Nephron (organoid): ENCODE results near the gene UROD.
"Not testable (repeated sequence)": the region's sequence is repeated elsewhere in the genome, so short reads cannot be mapped to it uniquely, and the experiment has no call there.

Source experiments
- H3K27ac Mint-ChIP-seq, 3 experiments: 2 replicates each; pipeline ENCODE4 v1.8.0; 2020; ENCODE audit warnings: mixed read lengths in 3 of 3, mild to moderate bottlenecking in 2 of 3, moderate library complexity in 1 of 3
- H3K27me3 Mint-ChIP-seq: 2 replicates; pipeline ENCODE4 v1.8.0; 2021; ENCODE audit warnings: low read depth, mild to moderate bottlenecking, moderate library complexity, mixed read lengths
- H3K36me3 Mint-ChIP-seq: 2 replicates; pipeline ENCODE4 v1.8.0; 2020; ENCODE audit warnings: low read depth, mixed read lengths
- H3K4me1 Mint-ChIP-seq: 2 replicates; pipeline ENCODE4 v1.8.0; 2020; ENCODE audit warnings: mixed read lengths
- H3K4me3 Mint-ChIP-seq, 3 experiments: 2 replicates each; pipeline ENCODE4 v1.8.0; 2020; ENCODE audit warnings: mild to moderate bottlenecking in 3 of 3, mixed read lengths in 3 of 3, moderate library complexity in 2 of 3
- H3K9me3 Mint-ChIP-seq: 2 replicates; pipeline ENCODE4 v1.8.0; 2020; ENCODE audit warnings: mixed read lengths
- CTCF ChIP-seq, 3 experiments: fragments of 200-600 bp; sonication (generic); IDR thresholded peaks; one replicate each; pipeline ENCODE4 v1.5.0; 2021; ENCODE audit warnings: antibody characterized with exemption in 3 of 3; ENCODE audit not compliant: unreplicated experiment in 3 of 3

UROD gene

GRCh38 chr1:44976252-44976651 lies 35.8 kb upstream of the UROD start:
- Mint-ChIP-seq H3K36me3 (peaks cover 65% of the 10 kb centered on the region), H3K4me1 (no peaks in the 10 kb centered on the region), H3K27me3 (no peaks in the 10 kb centered on the region), H3K9me3 (peaks cover 14% of the 10 kb centered on the region), H3K4me3 (no peak overlapping the region), H3K27ac (no peak overlapping the region)
- TF ChIP-seq CTCF (IDR thresholded peaks at IDR 0.05; ENCODE audit: unreplicated experiment in 3 of 3), result no peak

DNA sequence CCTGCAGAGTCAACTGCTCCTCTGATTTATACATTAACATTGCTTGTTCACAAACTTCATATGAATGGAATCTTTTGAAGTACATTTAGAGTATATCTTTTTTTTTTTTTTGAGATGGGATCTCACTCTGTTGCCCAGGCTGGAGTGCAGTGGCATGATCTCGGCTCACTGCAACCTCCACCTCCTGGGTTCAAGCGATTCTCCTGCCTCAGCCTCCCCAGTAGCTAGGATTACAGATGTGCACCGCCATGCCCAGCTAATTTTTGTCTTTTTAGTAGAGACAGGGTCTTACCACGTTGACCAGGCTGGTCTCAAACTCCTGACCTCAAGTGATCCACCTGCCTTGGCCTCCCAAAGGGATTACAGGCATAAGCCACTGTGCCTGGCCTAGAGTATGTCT lies 34.7 kb upstream of the UROD start:
- Mint-ChIP-seq H3K9me3 (peaks cover 14% of the 10 kb centered on the region), H3K36me3 (peaks cover 59% of the 10 kb centered on the region)
- H3K4me1 Mint-ChIP-seq, H3K27ac Mint-ChIP-seq, H3K27me3 Mint-ChIP-seq, H3K4me3 Mint-ChIP-seq: not testable (repeated sequence)

DNA sequence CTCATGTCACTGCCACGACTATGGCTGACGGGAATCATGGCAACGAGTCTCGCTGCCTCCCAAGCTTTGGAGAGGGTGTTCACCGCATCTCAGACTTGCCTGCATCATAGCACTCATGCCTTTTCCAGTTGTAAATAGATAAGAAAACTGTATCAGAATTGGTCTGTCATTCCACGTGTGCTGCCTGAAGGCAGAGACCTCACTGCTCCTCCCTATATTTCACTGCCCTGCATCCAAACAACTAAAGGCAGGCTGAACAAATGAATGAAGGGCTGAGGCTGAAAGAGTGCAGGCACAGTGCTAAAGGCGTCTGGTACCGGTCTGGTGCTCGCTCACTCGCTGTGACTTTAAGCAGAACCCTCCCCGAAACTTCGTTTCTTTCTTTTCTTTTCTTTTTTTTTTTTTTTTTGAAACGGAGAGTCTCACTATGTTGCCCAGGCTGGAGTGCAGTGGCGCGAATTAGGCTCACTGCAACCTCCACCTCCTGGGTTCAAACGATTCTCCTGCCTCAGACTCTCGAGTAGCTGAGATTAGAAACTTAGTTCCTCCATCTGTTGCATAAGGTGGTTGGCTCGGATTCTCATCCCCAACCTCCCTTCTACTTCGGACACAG lies 26.2 kb upstream of the UROD start:
- Mint-ChIP-seq H3K27me3 (no peaks in the 10 kb centered on the region), H3K9me3 (no peaks in the 10 kb centered on the region), H3K4me3 (peak overlapping the region; percentile 95 to 99 (median 96)), H3K27ac (peak overlapping the region; percentile 62 to 81 (median 79)), H3K36me3 (peaks cover 4% of the 10 kb centered on the region), H3K4me1 (peaks cover 14% of the 10 kb centered on the region)
- TF ChIP-seq CTCF (IDR thresholded peaks at IDR 0.05; ENCODE audit: unreplicated experiment in 3 of 3), result no peak

DNA sequence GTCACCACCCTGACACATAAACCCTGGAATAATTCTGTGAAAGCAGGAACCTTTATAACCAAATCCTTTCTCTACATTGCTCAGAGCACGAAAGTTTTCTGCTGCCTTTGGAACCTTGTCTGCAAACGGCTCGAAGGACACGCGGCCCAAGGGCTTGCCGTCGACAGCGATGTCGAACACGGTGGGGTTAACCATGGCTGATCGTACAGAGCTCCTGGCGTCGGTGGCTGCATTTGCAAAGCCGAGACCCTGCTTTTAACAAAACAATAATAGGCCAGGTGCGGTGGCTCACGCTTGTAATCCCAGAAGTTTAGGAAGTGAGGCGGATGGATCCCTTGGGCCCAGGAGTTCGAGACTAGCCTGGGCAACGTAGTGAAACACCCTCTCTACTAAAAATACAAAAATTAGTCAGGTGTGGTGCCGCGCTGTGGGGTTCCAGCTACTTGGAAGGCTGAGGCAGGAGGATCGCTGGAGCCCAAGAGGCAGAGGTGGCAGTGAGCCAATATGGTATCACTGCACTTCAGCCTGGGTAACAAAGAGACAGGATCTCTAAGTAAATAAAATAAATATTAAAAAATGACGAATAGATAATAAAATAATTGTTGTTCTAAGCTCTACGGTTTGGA lies 23.4 kb upstream of the UROD start:
- H3K27ac Mint-ChIP-seq, result no peak overlapping the region
- H3K9me3 Mint-ChIP-seq, result no peaks in the 10 kb centered on the region
- H3K36me3 Mint-ChIP-seq, result no peaks in the 10 kb centered on the region
- H3K27me3 Mint-ChIP-seq, result peaks cover 3% of the 10 kb centered on the region
- TF ChIP-seq CTCF (IDR thresholded peaks at IDR 0.05; ENCODE audit: unreplicated experiment in 3 of 3), result no peak
- H3K4me3 Mint-ChIP-seq, result peak overlapping the region; percentile 55 to 69 (median 63)
- peaks cover 20% of the 10 kb centered on the region for H3K4me1 Mint-ChIP-seq

DNA sequence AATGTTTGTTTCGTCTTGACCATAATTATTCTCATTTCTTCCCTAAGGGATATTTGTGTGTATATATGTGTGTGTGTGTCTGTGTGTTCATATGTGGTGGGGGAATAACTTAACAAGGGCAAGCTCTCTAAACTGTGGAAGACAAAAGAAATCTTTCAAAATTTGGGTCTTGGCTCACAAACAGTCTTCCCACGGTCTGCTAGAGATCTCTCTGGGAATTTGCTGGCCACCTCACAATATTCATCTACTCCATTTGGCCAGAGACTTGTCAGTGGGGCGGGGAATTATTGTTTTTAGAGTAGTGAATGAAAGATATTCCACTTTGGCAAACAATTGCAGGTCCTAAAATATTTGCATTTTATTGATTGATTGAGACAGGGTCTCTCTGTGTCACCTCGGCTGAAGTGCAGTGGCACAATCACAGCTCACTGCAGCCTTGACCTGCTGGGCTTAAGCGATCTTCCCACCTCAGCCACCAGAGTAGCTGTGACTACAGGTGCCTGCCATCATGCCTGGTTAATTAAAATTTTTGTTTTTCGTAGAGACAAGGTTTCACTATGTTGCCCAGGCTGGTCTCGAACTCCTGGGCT lies 17.6 kb upstream of the UROD start:
- no peaks in the 10 kb centered on the region for H3K9me3 Mint-ChIP-seq
- H3K27me3 Mint-ChIP-seq, result peaks cover 3% of the 10 kb centered on the region
- H3K4me3 Mint-ChIP-seq, result peak overlapping the region in 1 of 3 experiments; percentile 10
- H3K27ac Mint-ChIP-seq, result peak overlapping the region in 2 of 3 experiments; percentile 61 to 88
- H3K36me3 Mint-ChIP-seq, result no peaks in the 10 kb centered on the region
- TF ChIP-seq CTCF (IDR thresholded peaks at IDR 0.05; ENCODE audit: unreplicated experiment in 3 of 3), result no peak
- peaks cover 14% of the 10 kb centered on the region for H3K4me1 Mint-ChIP-seq

GRCh38 chr1:44995467-44996238 lies 16.4 kb upstream of the UROD start:
- no peak for TF ChIP-seq CTCF (IDR thresholded peaks at IDR 0.05; ENCODE audit: unreplicated experiment in 3 of 3)
- Mint-ChIP-seq H3K27me3 (peaks cover 3% of the 10 kb centered on the region), H3K4me3 (no peak overlapping the region), H3K9me3 (no peaks in the 10 kb centered on the region), H3K36me3 (no peaks in the 10 kb centered on the region), H3K4me1 (peaks cover 14% of the 10 kb centered on the region), H3K27ac (peak overlapping the region in 1 of 3 experiments; percentile 88)
